Suprapubic skin (tissue), 4 donors: ENCODE data around the gene GPSM3. TPM values are rescaled to one million over a fixed set of nuclear protein-coding genes. Genes with fewer than 3 reads are reported as not detected.
"Not testable (repeated sequence)": the region's sequence is repeated elsewhere in the genome, so short reads cannot be mapped to it uniquely, and the experiment has no call there.

Experiments used
- DNase-seq, 2 donors: peaks; one replicate each; pipeline ENCODE4 v3.0.0-alpha.2; 2019; ENCODE audit warnings: low spot score in 2 of 2
- H3K27ac ChIP-seq: fragments of 200-600 bp; sonication (generic); one replicate; pipeline ENCODE4 v1.5.1; 2019
- H3K27me3 ChIP-seq: fragments of 200-600 bp; sonication (generic); one replicate; pipeline ENCODE4 v1.5.1; 2019
- H3K36me3 ChIP-seq: fragments of 200-600 bp; sonication (generic); one replicate; pipeline ENCODE4 v1.5.1; 2019
- H3K4me1 ChIP-seq: fragments of 200-600 bp; sonication (generic); one replicate; pipeline ENCODE4 v1.5.1; 2019
- H3K4me3 ChIP-seq: fragments of 200-600 bp; sonication (generic); one replicate; pipeline ENCODE4 v1.5.1; 2019; ENCODE audit warnings: mild to moderate bottlenecking
- H3K9me3 ChIP-seq: fragments of 200-600 bp; sonication (generic); one replicate; pipeline ENCODE4 v1.5.1; 2019
- CTCF ChIP-seq, 2 donors: fragments of 200-600 bp in 1 of 2; fragments of 450-650 bp in 1 of 2; sonication (generic) in 1 of 2; IDR thresholded peaks; one replicate each; pipeline ENCODE4 v1.5.1; 2016 to 2019; ENCODE audit warnings: antibody characterized with exemption in 2 of 2, mild to moderate bottlenecking in 1 of 2, moderate library complexity in 1 of 2
- EP300 ChIP-seq: sonication (generic); formaldehyde crosslinking; IDR thresholded peaks from one replicate; pipeline ENCODE4 v1.6.1; 2017; ENCODE audit warnings: antibody characterized with exemption
- POLR2A ChIP-seq, 2 donors: fragments of 450-650 bp; IDR thresholded peaks; one replicate each; pipeline ENCODE4 v1.6.1; 2017; ENCODE audit warnings: antibody characterized with exemption in 2 of 2, mild to moderate bottlenecking in 2 of 2, moderate library complexity in 2 of 2
- POLR2AphosphoS5 ChIP-seq, 3 donors: sonication (generic); formaldehyde crosslinking; IDR thresholded peaks; one replicate each; pipeline ENCODE4 v1.6.1; 2017; ENCODE audit warnings: antibody characterized with exemption in 3 of 3
- WGBS: methylation state at CpG from one replicate; pipeline ENCODE4 v1.1.5; 2018; 5-methylcytosine and 5-hydroxymethylcytosine counted together
- total RNA-seq, 4 donors: library from RNA; depleted of rRNA; stranded (reverse); fragments of >200 nt; gene quantifications; one replicate each; pipeline ENCODE4 v1.1.0, GENCODE V29; 2016

Gene GPSM3
- total RNA-seq, 4 donors from 2014 or later = 4.8 to 5.5 (median 5.1) TPM

GRCh38 chr6:32146687-32147086 lies 45.8 kb downstream of the GPSM3 start:
- Histone ChIP-seq H3K36me3 (no peaks in the 10 kb centered on the region), H3K4me1 (peaks cover 14% of the 10 kb centered on the region), H3K4me3 (no peak overlapping the region), H3K27me3 (no peaks in the 10 kb centered on the region), H3K9me3 (no peaks in the 10 kb centered on the region), H3K27ac (no peak overlapping the region)
- DNase-seq = no peak
- TF ChIP-seq EP300 = no peak
- TF ChIP-seq CTCF (IDR thresholded peaks at IDR 0.05) = no peak
- TF ChIP-seq POLR2AphosphoS5 (IDR thresholded peaks at IDR 0.05) = no peak
- TF ChIP-seq POLR2A (IDR thresholded peaks at IDR 0.05) = no peak
- 53% methylated on average over 4 of the region's 4 CpGs for WGBS

- 81% methylated on average over 1 of the region's 1 CpG for WGBS
- TF ChIP-seq CTCF (IDR thresholded peaks at IDR 0.05) (no peak), EP300 (no peak), POLR2A (IDR thresholded peaks at IDR 0.05) (no peak), POLR2AphosphoS5 (IDR thresholded peaks at IDR 0.05) (no peak)
- no peak overlapping the region for H3K27ac ChIP-seq
- no peak for DNase-seq
- H3K27me3 ChIP-seq = no peaks in the 10 kb centered on the region
- H3K36me3 ChIP-seq = no peaks in the 10 kb centered on the region
- H3K4me3 ChIP-seq = no peak overlapping the region
- H3K9me3 ChIP-seq = no peaks in the 10 kb centered on the region
- H3K4me1 ChIP-seq = peaks cover 11% of the 10 kb centered on the region
Measured at GRCh38 chr6:32146287-32146686, 46.2 kb downstream of the GPSM3 start.

- not testable (repeated sequence) for H3K4me3 ChIP-seq, DNase-seq, H3K27me3 ChIP-seq, H3K27ac ChIP-seq, H3K9me3 ChIP-seq, H3K36me3 ChIP-seq, H3K4me1 ChIP-seq
- WGBS = 80% methylated on average over 7 of the region's 7 CpGs
Measured at GRCh38 chr6:32144238-32144637, 48.2 kb downstream of the GPSM3 start.

Other genes starting within 250 kb of the GPSM3 start
- gene CFB, start 246.5 kb downstream of the GPSM3 start, total RNA-seq = 1 to 10 TPM; 3.7 to 6.8 (median 5.1) TPM
- 10 to 100 TPM; 56.7 to 72.1 (median 65.8) TPM for gene NELFE, start 233.7 kb downstream of the GPSM3 start, total RNA-seq
- gene SKIC2, start 233.5 kb downstream of the GPSM3 start, total RNA-seq = 10 to 100 TPM; 31.3 to 60.4 (median 49.3) TPM
- gene DXO, start 220.5 kb downstream of the GPSM3 start, total RNA-seq = 10 to 100 TPM; 13.1 to 25.3 (median 16.4) TPM
- 10 to 100 TPM in 1 of 4 donors, 1 to 10 TPM in 3; 4.0 to 10.2 (median 5.3) TPM for gene C4A, start 210.6 kb downstream of the GPSM3 start, total RNA-seq
- gene C4B, start 177.8 kb downstream of the GPSM3 start, total RNA-seq = 1 to 10 TPM; 1.3 to 9.4 (median 5.1) TPM
- gene CYP21A2, start 154.2 kb downstream of the GPSM3 start, total RNA-seq = 1 to 10 TPM in 1 of 4 donors, under 1 TPM in 1, not detected in 2; 0.39 to 2.3 TPM
- 10 to 100 TPM; 25.7 to 52.5 (median 40.2) TPM for gene TNXB, start 83.3 kb downstream of the GPSM3 start, total RNA-seq
- gene ATF6B, start 64.4 kb downstream of the GPSM3 start, total RNA-seq = 100 to 1,000 TPM in 1 of 4 donors, 10 to 100 TPM in 3; 55.8 to 161 (median 74.0) TPM
- gene FKBPL, start 62.4 kb downstream of the GPSM3 start, total RNA-seq = 10 to 100 TPM in 1 of 4 donors, 1 to 10 TPM in 3; 3.5 to 10.6 (median 5.6) TPM
- gene PRRT1, start 40.7 kb downstream of the GPSM3 start, total RNA-seq = 1 to 10 TPM in 1 of 4 donors, under 1 TPM in 3; 0.42 to 2.1 (median 0.45) TPM
- 100 to 1,000 TPM in 1 of 4 donors, 10 to 100 TPM in 3; 42.8 to 183 (median 72.2) TPM for gene PPT2, start 38.5 kb downstream of the GPSM3 start, total RNA-seq
- 10 to 100 TPM in 3 of 4 donors, 1 to 10 TPM in 1; 7.3 to 66.5 (median 15.4) TPM for gene EGFL8, start 28.0 kb downstream of the GPSM3 start, total RNA-seq
- 10 to 100 TPM; 30.4 to 68.9 (median 42.6) TPM for gene AGPAT1, start 16.6 kb downstream of the GPSM3 start, total RNA-seq
- gene RNF5, start 14.2 kb downstream of the GPSM3 start, total RNA-seq = 10 to 100 TPM; 55.7 to 73.0 (median 63.4) TPM
- 1 to 10 TPM in 3 of 4 donors, not detected in 1; 1.5 to 9.9 (median 4.8) TPM for gene AGER, start 8.4 kb downstream of the GPSM3 start, total RNA-seq
- gene PBX2, start 2.4 kb downstream of the GPSM3 start, total RNA-seq = 10 to 100 TPM; 51.0 to 84.7 (median 63.8) TPM
- gene NOTCH4, start 31.4 kb upstream of the GPSM3 start, total RNA-seq = 10 to 100 TPM in 2 of 4 donors, 1 to 10 TPM in 2; 5.3 to 22.0 (median 10.2) TPM
- not detected for gene TSBP1, start 179.3 kb upstream of the GPSM3 start, total RNA-seq
- gene BTNL2, start 214.5 kb upstream of the GPSM3 start, total RNA-seq = not detected
- 100 to 1,000 TPM; 126 to 261 (median 220) TPM for gene HLA-DRA, start 247.2 kb upstream of the GPSM3 start, total RNA-seq